GM21447 (cell line): Measurements from ENCODE around the gene ADAM22.
"Not testable (repeated sequence)": the region's sequence is repeated elsewhere in the genome, so short reads cannot be mapped to it uniquely, and the experiment has no call there.

ENCODE experiments used
- ATAC-seq: cut with Tn5 transposase; IDR thresholded peaks from one replicate; pipeline ENCODE4 v1.9.1; 2021; ENCODE audit not compliant: unreplicated experiment

ADAM22 gene

DNA sequence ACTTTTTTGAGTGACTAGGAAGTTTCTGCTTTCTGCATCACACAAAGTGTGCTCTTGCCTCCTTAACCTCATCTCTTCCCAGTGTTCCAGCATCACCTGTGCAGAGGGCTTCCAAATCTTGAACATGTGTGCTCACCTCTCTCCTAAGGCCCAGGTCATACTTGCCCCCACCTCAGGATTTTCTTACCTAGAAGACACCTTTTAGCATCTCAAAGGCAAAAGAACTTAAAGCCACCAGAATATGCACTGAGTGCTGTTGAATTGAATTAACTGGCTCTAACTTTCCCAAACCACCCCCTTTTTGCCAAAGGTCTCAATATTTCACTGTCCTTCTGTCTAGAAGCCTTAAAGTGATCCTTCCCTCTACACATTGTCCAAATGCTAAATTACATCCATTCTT lies 219.3 kb downstream of the ADAM22 start:
- ATAC-seq = no peak

- no peak for ATAC-seq
These were observed 221.7 kb downstream of the ADAM22 start for GRCh38 chr7:88155756-88156155.

GRCh38 chr7:88156356-88156755 lies 222.3 kb downstream of the ADAM22 start:
- ATAC-seq = no peak

- ATAC-seq = not testable (repeated sequence)
These were observed 225.7 kb downstream of the ADAM22 start for GRCh38 chr7:88159741-88160140.

- no peak for ATAC-seq
These were observed 231.6 kb downstream of the ADAM22 start for GRCh38 chr7:88165697-88166096.

GRCh38 chr7:88167223-88167622 lies 233.2 kb downstream of the ADAM22 start:
- ATAC-seq = no peak

DNA sequence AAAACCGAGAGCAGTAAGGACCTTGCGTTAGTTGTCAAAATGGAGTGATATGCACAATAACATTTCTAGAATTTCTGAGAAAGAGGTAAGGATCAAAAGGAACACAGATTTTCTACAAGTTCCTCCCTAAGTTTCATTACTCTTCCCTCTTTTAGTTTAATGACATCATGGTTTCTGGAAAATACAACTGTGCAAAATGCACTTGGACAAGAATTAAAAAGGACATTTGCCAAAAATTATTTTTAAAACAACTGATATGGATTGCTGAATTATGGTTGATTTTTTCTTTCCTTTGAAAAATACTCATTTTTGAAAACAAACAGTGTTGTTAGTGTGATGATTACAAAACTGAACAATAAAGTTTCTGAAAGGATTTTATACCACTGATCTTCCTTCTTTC lies 233.7 kb downstream of the ADAM22 start:
- no peak for ATAC-seq

GRCh38 chr7:88169717-88170320 lies 235.8 kb downstream of the ADAM22 start:
- peak; percentile 59 for ATAC-seq

DNA sequence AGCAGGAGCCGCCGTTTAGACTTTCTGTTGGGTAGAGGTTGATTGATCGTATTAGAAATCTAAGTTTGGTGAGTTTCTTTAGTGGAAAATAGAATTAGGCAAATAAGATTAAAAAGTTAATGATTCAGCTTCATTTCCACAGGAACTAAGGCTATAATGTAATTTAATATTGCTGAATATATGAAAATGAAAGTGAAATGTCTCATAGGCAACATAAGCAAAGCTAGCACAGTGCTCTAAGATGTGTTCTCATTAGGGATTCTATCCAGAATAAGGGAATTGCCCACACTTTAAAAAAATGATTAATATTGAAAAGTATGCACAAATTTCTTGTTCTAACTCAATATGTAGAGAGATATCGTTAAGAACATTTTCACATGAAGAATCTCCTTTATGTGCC lies 238.8 kb downstream of the ADAM22 start:
- ATAC-seq = no peak

DNA sequence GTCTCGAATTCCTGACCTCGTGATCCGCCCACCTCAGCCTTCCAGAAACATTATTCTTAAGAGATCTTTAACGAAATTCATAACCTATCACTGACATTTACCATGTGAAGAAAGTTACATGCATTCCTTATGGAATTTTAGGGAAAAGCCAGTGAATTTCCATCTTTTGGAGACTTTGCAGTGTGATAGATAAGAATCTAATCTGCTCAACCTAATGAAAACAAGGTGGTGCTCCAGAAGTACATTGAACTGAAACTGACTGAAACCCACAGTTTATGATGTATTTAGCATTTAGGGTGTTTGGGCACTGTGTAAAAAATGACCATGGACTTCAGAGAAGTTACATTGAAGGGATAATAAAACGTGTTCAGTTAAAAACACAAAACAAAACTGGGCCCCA lies 242.1 kb downstream of the ADAM22 start:
- no peak for ATAC-seq

- no peak for ATAC-seq
These were observed 249.0 kb downstream of the ADAM22 start for GRCh38 chr7:88183051-88183450.

DNA sequence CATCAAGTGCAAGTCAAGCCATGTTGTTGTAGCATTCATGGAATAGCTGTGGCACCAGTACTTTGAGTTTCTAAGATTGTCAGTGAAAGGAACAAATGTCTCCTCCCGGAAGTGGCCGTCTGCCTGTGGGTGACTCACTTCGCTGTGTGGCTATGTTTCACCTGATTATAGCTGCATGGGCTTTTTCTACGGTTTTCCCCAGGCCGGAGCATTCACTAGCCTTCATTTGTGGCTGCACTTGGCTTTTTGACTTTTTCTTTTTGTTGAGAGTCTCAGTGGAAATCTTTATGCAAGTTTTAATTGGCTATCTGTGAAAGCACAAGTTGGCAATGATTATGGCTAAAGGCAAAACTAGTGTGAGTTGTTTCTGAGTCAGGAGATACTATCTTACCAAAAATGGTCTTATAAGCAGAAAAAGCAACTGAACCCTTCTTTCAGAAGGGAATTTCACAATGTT lies 250.8 kb downstream of the ADAM22 start:
- peak; percentile 53 for ATAC-seq

DNA sequence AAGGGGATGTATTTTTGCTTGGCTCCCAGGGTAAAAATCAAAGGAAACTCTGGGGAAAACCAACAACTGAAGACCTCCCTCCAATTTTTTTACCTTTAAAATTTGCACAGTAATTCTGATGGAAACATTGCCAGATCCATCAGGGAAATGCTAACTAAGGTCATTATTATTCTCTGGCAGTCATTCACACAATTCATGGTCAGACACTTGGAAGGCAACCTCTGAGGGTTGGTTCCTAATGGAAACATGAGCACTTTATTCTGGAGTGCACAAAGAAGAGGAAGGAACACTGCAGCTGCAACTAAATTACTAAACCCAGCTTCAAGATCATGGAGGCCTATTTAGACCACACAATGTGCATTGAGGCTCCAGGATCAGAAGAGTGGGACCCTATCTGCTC lies 251.6 kb downstream of the ADAM22 start:
- no peak for ATAC-seq

DNA sequence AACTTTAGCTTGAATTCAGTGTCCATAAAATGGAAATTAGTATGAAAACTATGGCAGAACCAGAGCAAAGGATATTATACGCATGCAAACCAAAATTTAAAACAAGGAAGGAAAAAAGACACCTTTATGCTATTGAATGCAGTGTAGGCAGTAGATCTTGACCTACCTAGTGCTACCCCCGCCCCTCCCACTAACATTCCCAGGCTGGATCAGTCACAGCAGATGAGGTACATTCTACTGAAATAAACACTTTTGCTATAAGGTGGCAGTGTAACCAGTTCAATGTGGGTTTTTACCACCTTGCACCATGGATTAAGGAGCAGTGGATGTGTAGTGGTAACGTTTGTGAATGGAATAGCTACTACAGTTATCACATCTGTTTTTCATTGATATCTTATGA lies 257.9 kb downstream of the ADAM22 start:
- ATAC-seq = no peak

DNA sequence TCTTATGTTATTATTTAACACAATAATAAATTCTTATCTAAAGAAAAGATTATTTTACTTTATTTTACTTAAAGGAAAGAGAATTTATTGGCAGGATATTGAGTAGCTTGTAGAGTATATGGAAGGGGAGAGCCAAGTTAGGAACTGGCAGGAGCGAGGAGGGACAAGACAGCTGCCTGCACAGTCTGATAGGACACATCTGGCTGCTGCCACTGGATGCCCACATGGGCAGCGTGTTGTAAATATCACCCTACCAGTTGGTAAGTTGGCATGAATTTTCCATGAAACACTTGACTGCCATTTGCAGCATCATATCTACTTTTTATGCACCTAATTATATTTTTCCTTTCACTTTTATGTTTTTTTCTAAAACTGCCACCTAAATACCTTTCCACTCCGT lies 266.2 kb downstream of the ADAM22 start:
- no peak for ATAC-seq

DNA sequence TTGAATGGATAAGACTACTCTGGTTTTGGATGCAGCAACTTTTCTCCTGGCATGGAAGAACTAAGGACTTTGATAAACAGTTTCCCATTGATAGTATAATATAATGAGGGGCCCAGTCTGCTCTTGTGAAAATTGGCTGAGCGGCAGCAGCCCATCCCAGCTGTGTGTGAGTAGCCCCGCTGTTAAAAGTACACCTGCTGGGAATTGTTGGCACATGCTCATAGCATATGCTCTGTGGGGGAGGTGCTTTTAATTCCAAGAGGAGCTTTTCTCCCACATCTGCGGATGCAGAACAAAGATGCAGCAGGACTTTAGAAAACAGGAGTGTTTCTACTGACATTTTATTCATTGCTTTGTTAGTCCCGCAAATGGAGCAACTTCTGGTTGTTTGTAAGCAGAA lies 266.7 kb downstream of the ADAM22 start:
- no peak for ATAC-seq

- ATAC-seq = no peak
These were observed 267.3 kb downstream of the ADAM22 start for GRCh38 chr7:88201305-88201704.

- ATAC-seq = no peak
These were observed 268.2 kb downstream of the ADAM22 start for GRCh38 chr7:88202278-88202677.

DNA sequence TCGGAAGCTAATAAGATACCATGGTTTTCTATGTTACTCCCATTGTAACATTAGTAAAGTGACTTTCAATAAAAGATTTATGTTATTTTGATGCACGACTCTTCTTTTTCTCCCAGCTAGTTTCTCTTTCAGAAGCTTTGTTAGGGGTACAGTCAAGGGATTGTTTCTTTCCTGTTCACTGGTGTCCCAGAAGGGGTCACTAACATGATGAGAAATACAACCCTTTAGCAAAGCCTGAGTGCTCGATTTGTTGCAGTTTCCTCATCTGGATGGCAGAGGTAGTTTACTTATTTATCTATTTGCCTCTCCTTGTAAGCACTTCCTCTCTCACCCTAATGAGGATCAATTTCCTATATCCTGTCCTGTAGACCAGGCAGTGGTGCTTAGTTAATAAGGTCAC lies 268.7 kb downstream of the ADAM22 start:
- ATAC-seq = no peak

- ATAC-seq = no peak
These were observed 269.4 kb downstream of the ADAM22 start for GRCh38 chr7:88203401-88203800.

DNA sequence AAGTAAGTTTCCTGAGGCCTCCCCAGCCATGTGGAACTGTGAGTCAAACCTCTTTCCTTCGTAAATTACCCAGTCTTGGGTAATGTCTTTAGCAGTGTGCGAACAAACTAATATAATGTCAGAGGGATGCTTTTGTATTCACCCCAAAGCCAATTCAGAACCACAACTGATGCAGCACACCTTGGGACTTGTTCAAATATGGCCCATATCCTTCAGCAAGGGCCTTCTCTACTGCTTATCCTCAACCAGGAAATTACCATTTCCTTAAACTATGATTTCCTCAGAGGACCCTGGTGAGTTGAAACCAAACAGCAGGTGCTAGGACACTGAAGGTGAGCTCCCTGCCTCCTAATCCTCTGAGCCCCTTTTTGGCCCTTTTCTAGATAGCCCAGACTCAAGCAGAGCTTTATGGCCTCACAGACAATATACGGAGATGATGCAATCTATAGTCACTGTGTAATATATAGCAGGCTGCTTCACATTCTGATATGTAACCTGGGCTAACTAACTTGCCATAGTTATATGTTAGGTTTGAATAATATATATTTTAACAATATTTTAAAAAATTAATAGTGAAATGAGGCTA lies 270.6 kb downstream of the ADAM22 start:
- no peak for ATAC-seq

- ATAC-seq = no peak
These were observed 271.1 kb downstream of the ADAM22 start for GRCh38 chr7:88205179-88205578.

DNA sequence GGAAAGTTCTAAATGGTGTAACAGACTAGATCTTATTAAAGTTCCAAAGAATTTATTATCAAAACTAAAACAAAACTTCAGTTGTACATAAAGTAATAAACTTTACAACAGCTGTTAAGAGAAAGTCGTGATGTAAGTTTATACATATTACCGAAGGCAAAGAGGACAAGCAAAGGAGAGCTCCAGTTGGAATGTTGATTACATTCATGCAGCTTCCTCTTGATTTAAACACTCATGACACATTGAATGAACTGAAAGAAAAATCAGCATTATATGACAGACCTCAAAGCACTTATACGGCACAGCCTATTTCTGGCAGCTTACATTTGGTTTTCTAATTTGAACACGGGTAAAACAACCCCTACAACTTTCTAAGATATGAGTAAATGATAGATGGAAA lies 272.2 kb downstream of the ADAM22 start:
- ATAC-seq = no peak
